Measurements from ENCODE around the gene GATA2.

The GATA2 gene

DNA sequence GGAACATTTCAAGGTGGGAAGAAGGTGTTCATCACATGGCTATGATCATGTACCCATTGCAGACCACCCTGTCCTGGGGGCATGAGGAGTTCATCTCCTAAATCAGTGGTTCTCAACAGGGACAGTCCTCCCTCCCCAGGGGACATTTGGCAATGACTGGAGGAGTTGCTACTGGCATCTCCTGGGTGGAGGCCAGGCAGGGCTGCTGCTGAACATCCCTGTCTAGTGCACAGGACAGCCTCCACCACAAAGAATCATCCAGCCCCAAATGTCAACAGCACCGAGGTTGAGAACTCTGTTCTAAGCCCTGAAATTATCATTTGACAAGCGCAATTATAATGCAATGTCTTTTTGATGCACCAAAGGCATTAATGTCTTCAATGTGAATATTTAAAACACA lies 21.9 kb downstream of the GATA2 start:
- no peak for TF ChIP-seq RAD21 (IDR thresholded peaks at IDR 0.05; ENCODE audit: low read depth)
- TF ChIP-seq MAX (IDR thresholded peaks at IDR 0.05) = no peak
- no peak for TF ChIP-seq CEBPB (IDR thresholded peaks at IDR 0.05)
- no peak for TF ChIP-seq YY1 (IDR thresholded peaks at IDR 0.05; ENCODE audit: low read depth)
- TF ChIP-seq TCF12 (IDR thresholded peaks at IDR 0.05; ENCODE audit: low read depth) = no peak
- TF ChIP-seq NFIC (IDR thresholded peaks at IDR 0.05) = no peak
- no peak for TF ChIP-seq CREB1 (IDR thresholded peaks at IDR 0.05; ENCODE audit: low read depth)

GRCh38 chr3:128470134-128470899 lies 22.7 kb downstream of the GATA2 start:
- no peak for TF ChIP-seq EP300 (IDR thresholded peaks at IDR 0.05; ENCODE audit: borderline replicate concordance)
- TF ChIP-seq CEBPB (IDR thresholded peaks at IDR 0.05) = no peak
- TF ChIP-seq MAX (IDR thresholded peaks at IDR 0.05) = no peak
- TF ChIP-seq EGR1 (IDR thresholded peaks at IDR 0.05) = no peak
- TF ChIP-seq TAF1 (IDR thresholded peaks at IDR 0.05; ENCODE audit: low read depth) = no peak
- TF ChIP-seq YY1 (IDR thresholded peaks at IDR 0.05; ENCODE audit: low read depth) = no peak
- no peak for TF ChIP-seq FOXM1 (IDR thresholded peaks at IDR 0.05; ENCODE audit: borderline replicate concordance, low read depth)
- TF ChIP-seq TCF12 (IDR thresholded peaks at IDR 0.05; ENCODE audit: low read depth) = no peak
- TF ChIP-seq RAD21 (IDR thresholded peaks at IDR 0.05; ENCODE audit: low read depth) = no peak
- TF ChIP-seq USF1 (IDR thresholded peaks at IDR 0.05) = no peak
- no peak for TF ChIP-seq REST (IDR thresholded peaks at IDR 0.05; ENCODE audit: low read depth)
- TF ChIP-seq ZBTB7A (IDR thresholded peaks at IDR 0.05; ENCODE audit: low read depth) = no peak
- TF ChIP-seq CREB1 (IDR thresholded peaks at IDR 0.05; ENCODE audit: low read depth) = no peak
- no peak for TF ChIP-seq TEAD4 (IDR thresholded peaks at IDR 0.05)
- TF ChIP-seq NFIC (IDR thresholded peaks at IDR 0.05) = no peak

DNA sequence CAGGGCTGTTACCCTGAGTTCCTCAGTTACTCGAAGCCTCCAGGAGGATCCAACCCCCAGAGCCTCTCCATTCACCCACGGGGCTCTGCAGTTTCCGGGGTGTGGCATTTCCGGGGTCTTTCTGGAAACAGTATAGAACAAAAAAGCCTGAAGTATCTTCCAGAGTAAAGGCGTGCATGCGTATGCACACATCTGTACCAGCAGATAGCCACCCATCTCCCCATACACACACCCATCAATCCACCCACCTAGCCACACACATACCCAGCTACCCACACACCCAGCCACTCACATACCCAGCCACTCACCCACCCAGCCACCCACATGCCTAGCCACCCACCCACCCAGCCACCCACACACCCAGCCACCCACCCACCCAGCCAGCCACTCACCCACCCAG lies 23.4 kb downstream of the GATA2 start:
- TF ChIP-seq MAX (IDR thresholded peaks at IDR 0.05) = no peak
- TF ChIP-seq EP300 (IDR thresholded peaks at IDR 0.05; ENCODE audit: borderline replicate concordance) = no peak
- TF ChIP-seq CEBPB (IDR thresholded peaks at IDR 0.05) = no peak
- TF ChIP-seq TEAD4 (IDR thresholded peaks at IDR 0.05) = no peak
- no peak for TF ChIP-seq TAF1 (IDR thresholded peaks at IDR 0.05; ENCODE audit: low read depth)
- no peak for TF ChIP-seq RAD21 (IDR thresholded peaks at IDR 0.05; ENCODE audit: low read depth)
- TF ChIP-seq TCF12 (IDR thresholded peaks at IDR 0.05; ENCODE audit: low read depth) = no peak

- no peak for TF ChIP-seq USF1 (IDR thresholded peaks at IDR 0.05)
- TF ChIP-seq YY1 (IDR thresholded peaks at IDR 0.05; ENCODE audit: low read depth) = no peak
- no peak for TF ChIP-seq MAX (IDR thresholded peaks at IDR 0.05)
- TF ChIP-seq CREB1 (IDR thresholded peaks at IDR 0.05; ENCODE audit: low read depth) = no peak
- TF ChIP-seq TAF1 (IDR thresholded peaks at IDR 0.05; ENCODE audit: low read depth) = no peak
- no peak for TF ChIP-seq EP300 (IDR thresholded peaks at IDR 0.05; ENCODE audit: borderline replicate concordance)
- TF ChIP-seq CEBPB (IDR thresholded peaks at IDR 0.05) = no peak
- no peak for TF ChIP-seq ZBTB7A (IDR thresholded peaks at IDR 0.05; ENCODE audit: low read depth)
- TF ChIP-seq EGR1 (IDR thresholded peaks at IDR 0.05) = no peak
- no peak for TF ChIP-seq NFIC (IDR thresholded peaks at IDR 0.05)
- TF ChIP-seq RAD21 (IDR thresholded peaks at IDR 0.05; ENCODE audit: low read depth) = no peak
- TF ChIP-seq TEAD4 (IDR thresholded peaks at IDR 0.05) = no peak
- no peak for TF ChIP-seq FOXM1 (IDR thresholded peaks at IDR 0.05; ENCODE audit: borderline replicate concordance, low read depth)
- no peak for TF ChIP-seq TCF12 (IDR thresholded peaks at IDR 0.05; ENCODE audit: low read depth)
- no peak for TF ChIP-seq REST (IDR thresholded peaks at IDR 0.05; ENCODE audit: low read depth)
Observed at GRCh38 chr3:128468791-128469527, 24.0 kb downstream of the GATA2 start.
